ENCODE data around the gene KLK14. TPM values are rescaled to one million over a fixed set of nuclear protein-coding genes. Genes with fewer than 3 reads are reported as not detected.

The KLK14 gene
- polyA plus RNA-seq, 1 donor (not counting 4 experiments of a cell fraction or from before 2014, with no cell fraction given) = 0.05 TPM

GRCh38 chr19:51043497-51043896, 39.2 kb downstream of the KLK14 start:
- no peak overlapping the region for H2AFZ ChIP-seq (ENCODE audit: control insufficient read depth, low read length)
- TF ChIP-seq EZH2 (IDR thresholded peaks at IDR 0.05; ENCODE audit: low read length) (no peak), CTCF (optimal IDR thresholded peaks at IDR 0.05 in 1 of 3, IDR thresholded peaks at IDR 0.05 in 1 of 3, conservative IDR thresholded peaks at IDR 0.05 in 1 of 3; ENCODE audit: extremely low read depth in 1 of 3, insufficient read depth in 2 of 3, low read length in 3 of 3) (no peak)
- DNase-seq (ENCODE audit: low read depth, low spot score) = no peak
- H3K9me1 ChIP-seq (ENCODE audit: control insufficient read depth, extremely low read depth, insufficient read depth, low read length) = no peaks in the 10 kb centered on the region
- no peak overlapping the region for H3K4me3 ChIP-seq (ENCODE audit: control insufficient read depth in 2 of 3, extremely low read depth in 1 of 3, insufficient read depth in 2 of 3, low read depth in 1 of 3, low read length in 3 of 3)
- H3K79me2 ChIP-seq (ENCODE audit: control insufficient read depth, insufficient read depth, low read length) = no peaks in the 10 kb centered on the region
- no peak for FAIRE-seq
- H4K20me1 ChIP-seq (ENCODE audit: control insufficient read depth, extremely low read depth, insufficient read depth, low read length) = no peaks in the 10 kb centered on the region
- no peak overlapping the region for H3K27ac ChIP-seq (ENCODE audit: control insufficient read depth, insufficient read depth, low read length)
- dilution Hi-C loops (cut with MboI; ENCODE audit: extremely low pct_ligation_motif_present, low sequenced_read_pairs) = no loop called here
- no peak overlapping the region for H3K9ac ChIP-seq (ENCODE audit: control insufficient read depth, extremely low read depth, insufficient read depth, low read length)
- no peak overlapping the region for H3K4me2 ChIP-seq (ENCODE audit: control insufficient read depth, extremely low read depth, insufficient read depth, low read depth, low read length)
- H3K36me3 ChIP-seq (ENCODE audit: control insufficient read depth in 2 of 2, extremely low read depth in 1 of 2, insufficient read depth in 2 of 2, low read length in 2 of 2) = no peaks in the 10 kb centered on the region
- H3K27me3 ChIP-seq (ENCODE audit: control insufficient read depth, extremely low read depth, insufficient read depth, low read length) = no peaks in the 10 kb centered on the region
- H3K4me1 ChIP-seq (ENCODE audit: control insufficient read depth, extremely low read depth, insufficient read depth, low read length) = no peaks in the 10 kb centered on the region
- no peaks in the 10 kb centered on the region for H3K9me3 ChIP-seq (ENCODE audit: control insufficient read depth, low read depth, low read length)

- H3K4me2 ChIP-seq (ENCODE audit: control insufficient read depth, extremely low read depth, insufficient read depth, low read depth, low read length) = no peak overlapping the region
- no peak overlapping the region for H3K27ac ChIP-seq (ENCODE audit: control insufficient read depth, insufficient read depth, low read length)
- H2AFZ ChIP-seq (ENCODE audit: control insufficient read depth, low read length) = no peak overlapping the region
- H4K20me1 ChIP-seq (ENCODE audit: control insufficient read depth, extremely low read depth, insufficient read depth, low read length) = no peaks in the 10 kb centered on the region
- FAIRE-seq = no peak
- DNase-seq (ENCODE audit: low read depth, low spot score) = no peak
- H3K36me3 ChIP-seq (ENCODE audit: control insufficient read depth in 2 of 2, extremely low read depth in 1 of 2, insufficient read depth in 2 of 2, low read length in 2 of 2) = no peaks in the 10 kb centered on the region
- no peaks in the 10 kb centered on the region for H3K9me3 ChIP-seq (ENCODE audit: control insufficient read depth, low read depth, low read length)
- dilution Hi-C loops (cut with MboI; ENCODE audit: extremely low pct_ligation_motif_present, low sequenced_read_pairs) = no loop called here
- no peaks in the 10 kb centered on the region for H3K79me2 ChIP-seq (ENCODE audit: control insufficient read depth, insufficient read depth, low read length)
- H3K4me3 ChIP-seq (ENCODE audit: control insufficient read depth in 2 of 3, extremely low read depth in 1 of 3, insufficient read depth in 2 of 3, low read depth in 1 of 3, low read length in 3 of 3) = no peak overlapping the region
- no peaks in the 10 kb centered on the region for H3K9me1 ChIP-seq (ENCODE audit: control insufficient read depth, extremely low read depth, insufficient read depth, low read length)
- H3K27me3 ChIP-seq (ENCODE audit: control insufficient read depth, extremely low read depth, insufficient read depth, low read length) = no peaks in the 10 kb centered on the region
- H3K4me1 ChIP-seq (ENCODE audit: control insufficient read depth, extremely low read depth, insufficient read depth, low read length) = peaks cover 2% of the 10 kb centered on the region
- TF ChIP-seq CTCF (optimal IDR thresholded peaks at IDR 0.05 in 1 of 3, IDR thresholded peaks at IDR 0.05 in 1 of 3, conservative IDR thresholded peaks at IDR 0.05 in 1 of 3; ENCODE audit: extremely low read depth in 1 of 3, insufficient read depth in 2 of 3, low read length in 3 of 3) (no peak), EZH2 (IDR thresholded peaks at IDR 0.05; ENCODE audit: low read length) (no peak)
- no peak overlapping the region for H3K9ac ChIP-seq (ENCODE audit: control insufficient read depth, extremely low read depth, insufficient read depth, low read length)
Observed at GRCh38 chr19:51040151-51040550, 42.5 kb downstream of the KLK14 start.
